Measurements from ENCODE around the gene LRP6.

LRP6 gene

DNA sequence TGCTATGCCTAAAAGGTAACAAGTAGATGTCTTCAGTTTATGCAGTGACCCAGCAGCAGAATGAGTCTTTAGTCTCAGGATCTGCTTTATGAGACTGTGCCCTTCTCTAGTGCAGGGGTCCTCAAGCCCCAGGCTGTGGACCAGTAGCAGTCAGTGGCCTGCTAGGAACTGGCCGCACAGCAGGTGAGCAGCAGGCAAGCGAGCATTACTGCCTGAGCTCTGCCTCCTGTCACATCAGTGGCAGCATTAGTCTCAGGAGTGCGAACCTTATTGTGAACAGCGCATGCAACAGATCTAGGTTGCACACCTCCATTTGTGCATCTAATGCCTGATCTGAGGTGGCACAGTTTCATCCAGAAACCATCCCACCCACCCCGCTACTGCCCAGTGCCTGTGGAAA is 38.4 kb downstream of the LRP6 start:
- TF ChIP-seq, protein P1, sequence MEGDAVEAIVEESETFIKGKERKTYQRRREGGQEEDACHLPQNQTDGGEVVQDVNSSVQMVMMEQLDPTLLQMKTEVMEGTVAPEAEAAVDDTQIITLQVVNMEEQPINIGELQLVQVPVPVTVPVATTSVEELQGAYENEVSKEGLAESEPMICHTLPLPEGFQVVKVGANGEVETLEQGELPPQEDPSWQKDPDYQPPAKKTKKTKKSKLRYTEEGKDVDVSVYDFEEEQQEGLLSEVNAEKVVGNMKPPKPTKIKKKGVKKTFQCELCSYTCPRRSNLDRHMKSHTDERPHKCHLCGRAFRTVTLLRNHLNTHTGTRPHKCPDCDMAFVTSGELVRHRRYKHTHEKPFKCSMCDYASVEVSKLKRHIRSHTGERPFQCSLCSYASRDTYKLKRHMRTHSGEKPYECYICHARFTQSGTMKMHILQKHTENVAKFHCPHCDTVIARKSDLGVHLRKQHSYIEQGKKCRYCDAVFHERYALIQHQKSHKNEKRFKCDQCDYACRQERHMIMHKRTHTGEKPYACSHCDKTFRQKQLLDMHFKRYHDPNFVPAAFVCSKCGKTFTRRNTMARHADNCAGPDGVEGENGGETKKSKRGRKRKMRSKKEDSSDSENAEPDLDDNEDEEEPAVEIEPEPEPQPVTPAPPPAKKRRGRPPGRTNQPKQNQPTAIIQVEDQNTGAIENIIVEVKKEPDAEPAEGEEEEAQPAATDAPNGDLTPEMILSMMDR (IDR thresholded peaks at IDR 0.05; ENCODE audit: insufficient read depth, low read depth, low read length, missing control alignments), result no peak
- DNase-seq (ENCODE audit: low read depth), result no peak
- H3K4me3 ChIP-seq (ENCODE audit: low read length), result no peak overlapping the region

DNA sequence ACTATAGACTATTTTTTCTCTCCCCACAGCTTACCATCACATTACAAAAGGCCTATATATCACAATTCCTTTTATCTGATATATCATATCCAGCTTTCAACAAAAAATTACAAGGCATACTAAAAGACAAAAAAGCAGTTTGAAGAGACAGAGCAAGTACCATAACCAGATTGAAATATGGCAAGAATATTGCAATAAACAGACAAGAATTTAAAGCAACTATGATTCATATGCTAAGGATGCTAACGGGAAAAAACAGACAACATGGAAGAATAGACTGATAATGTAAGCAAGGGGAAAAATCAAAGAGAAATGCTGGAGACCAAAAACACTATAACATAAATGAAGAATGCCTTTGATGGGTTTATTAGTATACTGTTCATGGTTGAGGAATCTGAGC is 40.7 kb downstream of the LRP6 start:
- DNase-seq (ENCODE audit: low read depth), result no peak
- H3K4me3 ChIP-seq (ENCODE audit: low read length), result no peak overlapping the region
- TF ChIP-seq, protein P1 (IDR thresholded peaks at IDR 0.05; ENCODE audit: insufficient read depth, low read depth, low read length, missing control alignments), result no peak

DNA sequence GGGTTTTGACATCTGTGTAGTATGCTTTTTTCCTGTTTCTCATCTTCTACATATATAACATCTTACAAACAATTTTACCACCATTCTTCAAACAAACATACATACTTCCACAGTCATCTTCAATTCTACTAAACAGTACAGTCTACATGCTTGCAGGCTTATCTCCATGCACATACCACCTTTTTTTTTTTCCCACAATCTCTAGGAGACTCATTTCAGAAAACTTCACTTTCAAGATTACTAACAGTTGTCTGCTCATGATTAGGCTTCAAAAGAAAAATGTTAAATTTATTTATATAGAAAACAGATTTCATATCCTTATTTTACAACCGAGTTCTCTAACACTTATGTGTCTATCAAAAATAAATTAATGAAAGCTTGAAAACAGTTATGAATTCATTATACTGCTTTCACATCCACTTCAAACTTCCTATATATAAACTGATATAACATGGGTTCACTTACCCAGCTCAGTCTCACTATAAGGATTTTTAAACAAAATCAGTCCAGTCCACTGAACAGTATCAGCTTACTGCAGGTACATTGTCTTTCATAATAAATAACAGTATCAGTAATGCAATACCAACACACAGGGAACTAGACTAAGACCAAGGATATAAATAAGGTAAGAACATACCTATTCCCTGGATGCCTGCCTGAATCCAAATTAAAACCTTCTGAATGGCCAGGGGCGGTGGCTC is 42.5 kb downstream of the LRP6 start:
- DNase-seq (ENCODE audit: low read depth), result no peak
- no peak overlapping the region for H3K4me3 ChIP-seq (ENCODE audit: low read length)
- TF ChIP-seq, protein P1 (IDR thresholded peaks at IDR 0.05; ENCODE audit: insufficient read depth, low read depth, low read length, missing control alignments), result no peak

DNA sequence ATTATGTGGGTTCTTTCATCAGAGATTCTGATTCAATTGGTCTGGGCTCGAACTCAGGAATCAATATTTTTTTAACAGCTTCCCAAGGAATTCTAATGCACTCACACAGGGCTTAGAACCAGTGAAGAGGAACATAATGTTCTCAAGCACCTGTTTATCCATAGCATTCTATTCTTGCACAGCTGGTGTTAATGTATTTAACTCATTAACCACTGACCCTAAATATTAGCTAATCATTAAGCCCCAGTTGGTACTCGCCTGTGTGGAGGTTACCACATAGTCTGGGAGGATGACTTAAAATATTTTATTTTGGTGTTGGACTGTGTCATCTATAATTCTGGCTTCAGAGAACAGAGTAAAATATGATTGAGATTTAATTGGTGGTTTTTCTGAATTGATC is 45.3 kb downstream of the LRP6 start:
- TF ChIP-seq, protein P1 (IDR thresholded peaks at IDR 0.05; ENCODE audit: insufficient read depth, low read depth, low read length, missing control alignments), result no peak
- no peak overlapping the region for H3K4me3 ChIP-seq (ENCODE audit: low read length)
- no peak for DNase-seq (ENCODE audit: low read depth)

DNA sequence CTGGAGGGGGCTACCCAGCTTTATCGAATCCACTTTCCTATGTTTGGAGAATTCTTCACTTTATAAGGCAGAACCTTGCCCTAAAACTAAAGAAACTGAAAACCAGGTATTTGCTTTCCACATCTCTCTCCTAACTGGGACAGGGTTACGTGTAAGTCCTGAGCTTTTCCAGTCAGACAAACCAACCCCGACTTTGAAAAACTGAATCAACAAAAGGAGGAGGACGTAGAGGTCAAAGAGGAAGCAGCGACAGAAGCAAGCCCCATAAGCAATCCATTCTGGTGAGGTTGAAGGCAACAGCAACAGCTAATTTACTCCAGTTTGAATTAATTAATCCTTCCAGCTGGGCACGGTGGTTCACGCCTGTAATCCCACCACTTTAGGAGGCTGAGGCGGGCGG is 47.2 kb downstream of the LRP6 start:
- no peak for DNase-seq (ENCODE audit: low read depth)
- no peak overlapping the region for H3K4me3 ChIP-seq (ENCODE audit: low read length)
- TF ChIP-seq, protein P1 (IDR thresholded peaks at IDR 0.05; ENCODE audit: insufficient read depth, low read depth, low read length, missing control alignments), result no peak

DNA sequence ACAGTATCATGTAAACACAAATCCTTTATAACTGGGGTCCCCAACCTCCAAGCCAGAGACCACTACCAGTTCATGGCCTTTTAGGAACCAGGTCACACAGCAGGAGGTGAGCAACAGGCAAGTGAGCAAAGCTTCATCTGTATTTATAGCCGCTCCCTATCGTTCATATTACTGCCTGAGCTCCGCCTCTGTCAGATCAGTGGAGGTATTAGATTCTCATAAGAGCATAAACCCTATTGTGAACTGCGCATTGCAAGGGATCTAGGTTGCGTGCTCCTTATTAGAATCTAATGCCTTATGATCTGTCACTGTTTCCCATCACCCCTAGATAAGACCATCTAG is 49.9 kb downstream of the LRP6 start:
- H3K4me3 ChIP-seq (ENCODE audit: low read length), result no peak overlapping the region
- no peak for DNase-seq (ENCODE audit: low read depth)
- TF ChIP-seq, protein P1 (IDR thresholded peaks at IDR 0.05; ENCODE audit: insufficient read depth, low read depth, low read length, missing control alignments), result no peak

DNA sequence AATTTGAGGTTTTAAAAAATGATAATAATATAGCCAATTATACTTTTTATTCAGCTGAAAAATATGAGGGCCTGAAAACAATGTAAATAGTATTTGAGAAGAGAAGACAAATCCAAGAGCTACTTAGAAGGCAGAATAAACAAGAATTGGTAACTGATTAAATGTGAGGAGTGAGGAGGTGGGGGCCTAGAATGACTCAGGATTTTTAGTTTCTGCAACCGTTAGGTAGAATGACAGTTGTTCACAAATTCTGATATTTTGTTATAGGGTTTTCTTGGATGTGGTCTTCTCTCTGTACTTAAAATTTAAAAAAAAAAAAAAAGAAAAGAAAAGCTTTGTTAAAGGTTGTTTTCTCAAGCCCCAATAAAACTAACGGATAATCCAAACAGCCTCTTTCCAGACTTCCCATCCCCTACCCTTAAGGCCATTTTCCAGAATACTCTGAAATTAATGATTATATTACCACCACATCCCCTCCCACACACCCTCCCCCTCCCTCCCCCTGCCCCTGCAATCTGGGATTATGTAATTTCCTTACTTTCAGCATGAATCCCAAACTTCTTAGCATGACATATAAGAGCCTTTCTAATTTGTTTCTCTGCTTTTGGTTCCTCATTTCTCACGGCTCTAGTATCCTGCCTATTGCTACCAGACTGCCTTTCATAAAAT is 50.4 kb downstream of the LRP6 start:
- TF ChIP-seq, protein P1 (IDR thresholded peaks at IDR 0.05; ENCODE audit: insufficient read depth, low read depth, low read length, missing control alignments), result no peak
- no peak for DNase-seq (ENCODE audit: low read depth)
- H3K4me3 ChIP-seq (ENCODE audit: low read length), result no peak overlapping the region

Measured in epithelial cell of esophagus (primary cell).